CD4-positive, alpha-beta memory T cell (primary cell): ENCODE results near the gene PPM1B. TPM values are rescaled to one million over a fixed set of nuclear protein-coding genes. Genes with fewer than 3 reads are reported as not detected.
A peak's percentile ranks its signal among the peaks of the same experiment; 100 is the strongest.

Experiments
- CTCF ChIA-PET: fragments of 350-600 bp; sonication (Branson Sonifier 250); formaldehyde crosslinking; loops from one replicate; lab custom pipeline; 2021; ENCODE audit warnings: inconsistent platforms; ENCODE audit not compliant: partially characterized antibody; lab: Charles Lee
- POLR2A ChIA-PET: fragments of 350-600 bp; sonication (Branson Sonifier 250); formaldehyde crosslinking; loops from one replicate; lab custom pipeline; 2021; ENCODE audit not compliant: partially characterized antibody; lab: Charles Lee
- DNase-seq, 5 donors: peaks; one replicate each; pipeline versions ENCODE4 v3.0.0 to v3.0.0-alpha.2; 2020 to 2022; ENCODE audit warnings: mixed read lengths in 1 of 5
- H3K27ac ChIP-seq: one replicate; pipeline ENCODE4 v1.7.0; 2013; ENCODE audit warnings: low read depth, low read length
- H3K27me3 ChIP-seq: 2 replicates; pipeline ENCODE4 v1.7.0; 2013; ENCODE audit warnings: mild to moderate bottlenecking, low read length, moderate library complexity; ENCODE audit not compliant: insufficient read depth
- H3K36me3 ChIP-seq: 2 replicates; pipeline ENCODE4 v1.7.0; 2013; ENCODE audit warnings: mild to moderate bottlenecking, low read length, moderate library complexity; ENCODE audit not compliant: insufficient read depth
- H3K4me1 ChIP-seq: 2 replicates; pipeline ENCODE4 v1.7.0; 2013; ENCODE audit warnings: mild to moderate bottlenecking, low read length, moderate library complexity; ENCODE audit not compliant: insufficient read depth
- H3K4me3 ChIP-seq, 2 donors: one replicate each; pipeline ENCODE4 v1.7.0; 2013; ENCODE audit warnings: low read length in 2 of 2, mild to moderate bottlenecking in 1 of 2
- H3K9me3 ChIP-seq, 2 donors: one replicate each; pipeline ENCODE4 v1.7.0; 2013; ENCODE audit warnings: low read length in 2 of 2, control low read depth in 1 of 2; ENCODE audit not compliant: control insufficient read depth in 1 of 2
- H3K27ac Mint-ChIP-seq, 7 donors: one replicate each; pipeline ENCODE4 v1.8.0; 2020 to 2021; ENCODE audit warnings: mixed read lengths in 7 of 7, mild to moderate bottlenecking in 6 of 7, inconsistent platforms in 3 of 7, moderate library complexity in 3 of 7
- H3K27me3 Mint-ChIP-seq, 2 donors: one replicate each; pipeline ENCODE4 v1.8.0; 2020 to 2021; ENCODE audit warnings: mixed read lengths in 2 of 2
- H3K36me3 Mint-ChIP-seq, 2 donors: one replicate each; pipeline ENCODE4 v1.8.0; 2020 to 2021; ENCODE audit warnings: mixed read lengths in 2 of 2, inconsistent platforms in 1 of 2, mild to moderate bottlenecking in 1 of 2
- H3K4me1 Mint-ChIP-seq, 4 donors: one replicate each; pipeline ENCODE4 v1.8.0; 2020 to 2021; ENCODE audit warnings: mixed read lengths in 4 of 4, mild to moderate bottlenecking in 1 of 4
- H3K4me3 Mint-ChIP-seq, 8 donors: one replicate each; pipeline ENCODE4 v1.8.0; 2020 to 2021; ENCODE audit warnings: mixed read lengths in 8 of 8, mild to moderate bottlenecking in 7 of 8, moderate library complexity in 6 of 8, inconsistent platforms in 3 of 8
- H3K9me3 Mint-ChIP-seq, 8 donors: one replicate each; pipeline ENCODE4 v1.8.0; 2020 to 2021; ENCODE audit warnings: mixed read lengths in 8 of 8, mild to moderate bottlenecking in 5 of 8, inconsistent platforms in 3 of 8, moderate library complexity in 1 of 8
- intact Hi-C: fragments of 100-400 bp; cut with micrococcal nuclease; formaldehyde crosslinking; loops from one replicate; pipeline ENCODE4 v1.15.1; 2023
- polyA plus RNA-seq, 2 donors: library from polyadenylated mRNA; unstranded; fragments of 300-500 nt; fragmentation: Illumina TruSeq; gene quantifications; one replicate each; pipeline ENCODE4 v1.2.3, GENCODE V29; 2021
- total RNA-seq, 2 experiments: library from RNA; stranded (reverse); gene quantifications; one replicate each; pipeline ENCODE4 v1.2.3, GENCODE V29; 2021

Gene PPM1B
- total RNA-seq, result 10 to 100 TPM; 69.0 to 79.3 TPM
- polyA plus RNA-seq, result 10 to 100 TPM; 52.4 to 61.1 TPM

- no peaks in the 10 kb centered on the region for H3K9me3 ChIP-seq
- H3K4me3 Mint-ChIP-seq, result peak within 1 kb of the TSS; percentile 98 to 100 (median 100)
- H3K36me3 ChIP-seq, result no peaks in the 10 kb centered on the region
- peak within 1 kb of the TSS; percentile 97 to 100 (median 100) for H3K27ac Mint-ChIP-seq
- peaks cover 3 to 17% of the 10 kb centered on the region in 2 donors for H3K36me3 Mint-ChIP-seq
- H3K27me3 ChIP-seq, result no peaks in the 10 kb centered on the region
- peak in 1 of 5 donors; percentile 99 for DNase-seq
- peaks cover 43% of the 10 kb centered on the region for H3K4me1 ChIP-seq
- peak within 1 kb of the TSS; percentile 86 to 99 for H3K4me3 ChIP-seq
- H3K27ac ChIP-seq, result peak within 1 kb of the TSS; percentile 98
- H3K4me1 Mint-ChIP-seq, result peaks cover 21 to 50% (median 39%) of the 10 kb centered on the region in 4 donors
- intact Hi-C loops, result loop anchor here (1.0 to 5.0 kb wide), 6 partner anchors 48 to 1806 kb away; partner anchors contain the start of genes CAMKMT, COX7A2L and PREPL
- H3K9me3 Mint-ChIP-seq, result peaks cover 0 to 3% (median 0%) of the 10 kb centered on the region in 8 donors
- ChIA-PET CTCF (interaction anchor here (1.2 kb wide), 1 partner anchor 193 kb away, joined by 5 read pairs; the partner anchor contains the start of genes CAMKMT and PREPL), POLR2A (interaction anchor here (0.6 to 3.7 kb wide), 9 partner anchors 13 to 193 kb away, joined by 3 to 57 read pairs (median 9); partner anchors contain the start of genes CAMKMT, LRPPRC and PREPL)
- no peaks in the 10 kb centered on the region for H3K27me3 Mint-ChIP-seq
Measured at GRCh38 chr2:44168681-44169154, at the start of gene PPM1B. PPM1B (plus strand) TSS chr2:44168875; CDS start chr2:44201200, 32,325 bp downstream.

- H3K9me3 Mint-ChIP-seq, result no peaks in the 10 kb centered on the region
- no peaks in the 10 kb centered on the region for H3K36me3 Mint-ChIP-seq
- Histone ChIP-seq H3K27ac (no peak overlapping the region), H3K4me3 (no peak overlapping the region), H3K4me1 (peaks cover 12% of the 10 kb centered on the region), H3K27me3 (no peaks in the 10 kb centered on the region), H3K36me3 (no peaks in the 10 kb centered on the region), H3K9me3 (no peaks in the 10 kb centered on the region)
- DNase-seq, result no peak
- no peak overlapping the region for H3K4me3 Mint-ChIP-seq
- ChIA-PET POLR2A (interaction anchor here (1.3 to 1.4 kb wide), 2 partner anchors 48 to 50 kb away, joined by 4 to 6 read pairs; partner anchors contain the start of gene PPM1B), CTCF (no interaction called here)
- peak overlapping the region in 1 of 7 donors; percentile 17 for H3K27ac Mint-ChIP-seq
- peaks cover 0 to 4% of the 10 kb centered on the region in 2 donors for H3K27me3 Mint-ChIP-seq
- H3K4me1 Mint-ChIP-seq, result peaks cover 8 to 28% (median 16%) of the 10 kb centered on the region in 4 donors
- intact Hi-C loops, result loop anchor here (1.0 kb wide), 3 partner anchors 33 to 242 kb away; partner anchors contain the start of gene PPM1B
Measured at GRCh38 chr2:44119878-44120277, 48.8 kb upstream of the PPM1B start.

- POLR2A ChIA-PET, result interaction anchor here (0.6 to 1.4 kb wide), 2 partner anchors 48 to 413 kb away, joined by 3 to 6 read pairs; partner anchors contain the start of gene PPM1B
- Mint-ChIP-seq H3K4me3 (peak overlapping the region in 4 of 8 donors; percentile 43 to 74 (median 56)), H3K9me3 (no peaks in the 10 kb centered on the region), H3K27ac (peak overlapping the region in 2 of 7 donors; percentile 44 to 66), H3K27me3 (peaks cover 0 to 4% of the 10 kb centered on the region in 2 donors), H3K4me1 (peaks cover 8 to 28% (median 16%) of the 10 kb centered on the region in 4 donors), H3K36me3 (no peaks in the 10 kb centered on the region)
- intact Hi-C loops, result loop anchor here (1.0 kb wide), 3 partner anchors 33 to 242 kb away; partner anchors contain the start of gene PPM1B
- no peak overlapping the region for H3K4me3 ChIP-seq
- no peaks in the 10 kb centered on the region for H3K27me3 ChIP-seq
- CTCF ChIA-PET, result interaction anchor here (0.9 kb wide), 1 partner anchor 33 kb away, joined by 3 read pairs; no protein-coding TSS in a partner anchor
- DNase-seq, result peak; percentile 33 to 73 (median 46)
- no peaks in the 10 kb centered on the region for H3K36me3 ChIP-seq
- peaks cover 12% of the 10 kb centered on the region for H3K4me1 ChIP-seq
- H3K9me3 ChIP-seq, result no peaks in the 10 kb centered on the region
- no peak overlapping the region for H3K27ac ChIP-seq
Measured at GRCh38 chr2:44120428-44120827, 48.2 kb upstream of the PPM1B start.

GRCh38 chr2:44121899-44122298 lies 46.8 kb upstream of the PPM1B start:
- H3K4me3 ChIP-seq, result no peak overlapping the region
- H3K36me3 ChIP-seq, result no peaks in the 10 kb centered on the region
- H3K4me3 Mint-ChIP-seq, result no peak overlapping the region
- no peak for DNase-seq
- H3K4me1 ChIP-seq, result peaks cover 12% of the 10 kb centered on the region
- peaks cover 0 to 5% of the 10 kb centered on the region in 2 donors for H3K27me3 Mint-ChIP-seq
- peak overlapping the region in 1 of 7 donors; percentile 13 for H3K27ac Mint-ChIP-seq
- H3K27me3 ChIP-seq, result no peaks in the 10 kb centered on the region
- POLR2A ChIA-PET, result no interaction called here
- peaks cover 8 to 28% (median 16%) of the 10 kb centered on the region in 4 donors for H3K4me1 Mint-ChIP-seq
- no peaks in the 10 kb centered on the region for H3K9me3 ChIP-seq
- H3K36me3 Mint-ChIP-seq, result no peaks in the 10 kb centered on the region
- intact Hi-C loops, result no loop called here
- CTCF ChIA-PET, result interaction anchor here (1.0 kb wide), 1 partner anchor 35 kb away, joined by 3 read pairs; no protein-coding TSS in a partner anchor
- H3K9me3 Mint-ChIP-seq, result no peaks in the 10 kb centered on the region
- H3K27ac ChIP-seq, result no peak overlapping the region

GRCh38 chr2:44124500-44124899 lies 44.2 kb upstream of the PPM1B start:
- H3K4me1 Mint-ChIP-seq, result peaks cover 8 to 22% (median 12%) of the 10 kb centered on the region in 4 donors
- ChIA-PET POLR2A (no interaction called here), CTCF (no interaction called here)
- no peak overlapping the region for H3K4me3 Mint-ChIP-seq
- H3K27me3 Mint-ChIP-seq, result peaks cover 0 to 6% of the 10 kb centered on the region in 2 donors
- Histone ChIP-seq H3K4me1 (peaks cover 12% of the 10 kb centered on the region), H3K36me3 (no peaks in the 10 kb centered on the region), H3K27ac (no peak overlapping the region), H3K27me3 (no peaks in the 10 kb centered on the region), H3K9me3 (no peaks in the 10 kb centered on the region), H3K4me3 (no peak overlapping the region)
- H3K27ac Mint-ChIP-seq, result no peak overlapping the region
- DNase-seq, result no peak
- intact Hi-C loops, result no loop called here
- no peaks in the 10 kb centered on the region for H3K9me3 Mint-ChIP-seq
- H3K36me3 Mint-ChIP-seq, result no peaks in the 10 kb centered on the region

GRCh38 chr2:44126106-44126797 lies 42.4 kb upstream of the PPM1B start:
- Histone ChIP-seq H3K36me3 (no peaks in the 10 kb centered on the region), H3K4me1 (no peaks in the 10 kb centered on the region), H3K27me3 (no peaks in the 10 kb centered on the region), H3K27ac (no peak overlapping the region), H3K4me3 (no peak overlapping the region), H3K9me3 (no peaks in the 10 kb centered on the region)
- Mint-ChIP-seq H3K4me1 (peaks cover 2 to 13% (median 5%) of the 10 kb centered on the region in 4 donors), H3K9me3 (peaks cover 0 to 4% (median under 1%) of the 10 kb centered on the region in 8 donors), H3K27ac (no peak overlapping the region), H3K27me3 (peaks cover 0 to 6% of the 10 kb centered on the region in 2 donors), H3K36me3 (no peaks in the 10 kb centered on the region), H3K4me3 (no peak overlapping the region)
- ChIA-PET CTCF (no interaction called here), POLR2A (no interaction called here)
- no peak for DNase-seq
- intact Hi-C loops, result no loop called here

GRCh38 chr2:44130441-44130840 lies 38.2 kb upstream of the PPM1B start:
- Histone ChIP-seq H3K4me1 (no peaks in the 10 kb centered on the region), H3K36me3 (no peaks in the 10 kb centered on the region), H3K27ac (no peak overlapping the region), H3K4me3 (no peak overlapping the region), H3K27me3 (no peaks in the 10 kb centered on the region), H3K9me3 (no peaks in the 10 kb centered on the region)
- POLR2A ChIA-PET, result no interaction called here
- H3K4me3 Mint-ChIP-seq, result no peak overlapping the region
- no peaks in the 10 kb centered on the region for H3K4me1 Mint-ChIP-seq
- no peak for DNase-seq
- CTCF ChIA-PET, result no interaction called here
- no peak overlapping the region for H3K27ac Mint-ChIP-seq
- H3K27me3 Mint-ChIP-seq, result peaks cover 1 to 3% of the 10 kb centered on the region in 2 donors
- H3K36me3 Mint-ChIP-seq, result no peaks in the 10 kb centered on the region
- intact Hi-C loops, result no loop called here
- peaks cover 0 to 13% (median 5%) of the 10 kb centered on the region in 8 donors for H3K9me3 Mint-ChIP-seq
